Measurements from ENCODE around the gene GNGT1. TPM values are rescaled to one million over a fixed set of nuclear protein-coding genes. Genes with fewer than 3 reads are reported as not detected.

The GNGT1 gene
- total and polyA plus RNA-seq, 2 of the 8 experiments (the other 6 are each of a cell fraction or from before 2014, with no cell fraction given), result 0.26 TPM; not detected in 1

DNA sequence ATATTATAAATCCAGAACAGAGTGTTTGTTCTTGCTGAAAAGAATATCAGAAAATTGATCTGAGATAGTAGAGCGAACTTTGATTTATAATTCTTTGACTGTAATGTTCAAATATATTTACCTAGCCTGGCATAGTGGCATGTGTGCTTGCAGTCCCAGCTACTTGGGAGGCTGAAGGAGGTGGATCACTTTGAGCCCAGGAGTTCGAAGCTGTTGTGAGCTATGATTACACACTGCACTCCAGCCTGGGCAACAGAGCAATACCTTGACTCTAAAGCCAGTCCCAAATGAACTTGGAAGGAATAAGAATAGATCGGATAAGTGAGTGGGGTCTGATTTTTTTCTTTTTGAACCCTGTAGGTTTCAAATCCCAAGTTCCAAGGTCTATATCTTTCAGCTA, 38.7 kb downstream of the GNGT1 start:
- FAIRE-seq (no peak), DNase-seq (ENCODE audit: low read depth in 1 of 2, low spot score in 2 of 2) (no peak)
- no peak overlapping the region for H3K4me3 ChIP-seq (ENCODE audit: extremely low read depth in 1 of 4, insufficient read depth in 2 of 4, low read depth in 3 of 4, low read length in 4 of 4)
- H4K91ac ChIP-seq (replicated peaks; ENCODE audit: insufficient read length, low read length), result no peak overlapping the region
- POLR2A ChIA-PET (ENCODE audit: partially characterized antibody), result no interaction called here
- H3K36me3 ChIP-seq (ENCODE audit: control insufficient read depth in 2 of 4, insufficient read depth in 4 of 4, low read length in 3 of 4), result no peaks in the 10 kb centered on the region
- no peak overlapping the region for H3K18ac ChIP-seq (ENCODE audit: extremely low read depth, low read length)
- no peaks in the 10 kb centered on the region; the same call in 1 of the 2 replicates for H3K23me2 ChIP-seq (ENCODE audit: low read depth, low read length)
- H3K27me3 ChIP-seq (replicated peaks in 1 of 4; ENCODE audit: control insufficient read depth in 3 of 4, extremely low read depth in 1 of 4, insufficient read depth in 3 of 4, low read length in 3 of 4), result no peaks in the 10 kb centered on the region
- no peak overlapping the region for H4K8ac ChIP-seq (ENCODE audit: extremely low read depth, insufficient read depth, low read length)
- no peak overlapping the region for H3K9ac ChIP-seq (replicated peaks in 1 of 4; ENCODE audit: extremely low read depth in 1 of 4, low read depth in 3 of 4, low read length in 3 of 4)
- no peak overlapping the region for H2BK5ac ChIP-seq (ENCODE audit: low read depth, low read length)
- no peak overlapping the region for H2BK15ac ChIP-seq (ENCODE audit: low read length)
- 31% methylated on average over 3 of the region's 3 CpGs; no CpG with 5 or more reads in 1 of the 2 experiments for WGBS, 2 experiments (ENCODE audit: extremely low coverage in 1 of 2, insufficient coverage in 1 of 2, insufficient read length in 1 of 2, insufficient replicate concordance in 2 of 2, low coverage in 1 of 2, low lambda C conversion rate in 2 of 2, missing lambda C conversion rate in 1 of 2)
- no peak overlapping the region for H3K4ac ChIP-seq (replicated peaks; ENCODE audit: insufficient read length, low read depth, low read length)
- H3K14ac ChIP-seq (ENCODE audit: insufficient read length), result no peak overlapping the region
- H2AK5ac ChIP-seq (ENCODE audit: low read depth, low read length), result no peak overlapping the region
- H2AFZ ChIP-seq (ENCODE audit: low read length), result no peak overlapping the region
- no peak overlapping the region for H3K4me2 ChIP-seq (ENCODE audit: insufficient read depth in 1 of 2, low read depth in 2 of 2, low read length in 2 of 2)
- no peaks in the 10 kb centered on the region for H3K79me1 ChIP-seq (ENCODE audit: low read depth, low read length)
- no peak for TF ChIP-seq SP1 (IDR thresholded peaks at IDR 0.05; ENCODE audit: low read depth, low read length)
- no peaks in the 10 kb centered on the region for H3K9me3 ChIP-seq (ENCODE audit: insufficient read depth in 2 of 2, low read depth in 1 of 2, low read length in 1 of 2)
- CTCF ChIA-PET (ENCODE audit: partially characterized antibody), result no interaction called here
- no peak overlapping the region for H2BK12ac ChIP-seq (ENCODE audit: low read depth, low read length)
- H3K56ac ChIP-seq (replicated peaks; ENCODE audit: insufficient read length, low read depth, low read length), result no peak overlapping the region
- no peak overlapping the region for H2BK20ac ChIP-seq (ENCODE audit: low read length)
- H3K27ac ChIP-seq (ENCODE audit: low read depth, low read length), result no peak overlapping the region
- H2BK120ac ChIP-seq (replicated peaks; ENCODE audit: low read depth, low read length), result no peak overlapping the region
- H3K4me1 ChIP-seq (replicated peaks in 1 of 4; ENCODE audit: control insufficient read depth in 3 of 4, insufficient read depth in 4 of 4, low read length in 3 of 4), result no peaks in the 10 kb centered on the region
- no peaks in the 10 kb centered on the region for H3K79me2 ChIP-seq (ENCODE audit: control insufficient read depth in 1 of 2, insufficient read depth in 2 of 2, low read length in 2 of 2)
- H4K5ac ChIP-seq (ENCODE audit: insufficient read length, low read depth, low read length), result no peak overlapping the region
- H4K20me1 ChIP-seq (replicated peaks in 1 of 2; ENCODE audit: control insufficient read depth in 1 of 2, insufficient read depth in 2 of 2, low read length in 2 of 2), result no peaks in the 10 kb centered on the region
- no peak overlapping the region for H3K23ac ChIP-seq (ENCODE audit: insufficient read length)
